Activated T-helper 17 cell treated with anti-CD3 and anti-CD28 coated beads, Interleukin-2, amount 50 U/mL, for 72 hours (primary cell): ENCODE measurements around the gene RAD23B. TPM values are rescaled to one million over a fixed set of nuclear protein-coding genes. Genes with fewer than 3 reads are reported as not detected.

Source experiments
- ATAC-seq: fragments of 150-1000 bp; cut with Tn5 transposase; replicated peaks from 2 replicates; pipeline ENCODE4 v1.10.0; 2021; ENCODE audit warnings: mild to moderate bottlenecking, moderate library complexity
- H3K27ac Mint-ChIP-seq: one replicate; pipeline ENCODE4 v1.8.0; 2022; ENCODE audit warnings: mixed read lengths
- H3K27me3 Mint-ChIP-seq: one replicate; pipeline ENCODE4 v1.8.0; 2022; ENCODE audit warnings: mixed read lengths
- H3K36me3 Mint-ChIP-seq: one replicate; pipeline ENCODE4 v1.8.0; 2022; ENCODE audit warnings: low read depth, mild to moderate bottlenecking, mixed read lengths
- H3K4me1 Mint-ChIP-seq: one replicate; pipeline ENCODE4 v1.8.0; 2022; ENCODE audit warnings: mixed read lengths
- H3K4me3 Mint-ChIP-seq: one replicate; pipeline ENCODE4 v1.8.0; 2022; ENCODE audit warnings: mild to moderate bottlenecking, mixed read lengths
- H3K9me3 Mint-ChIP-seq: one replicate; pipeline ENCODE4 v1.8.0; 2022; ENCODE audit warnings: mixed read lengths
- total RNA-seq, 2 donors: library from RNA; stranded (reverse); gene quantifications; one replicate each; pipeline ENCODE4 v1.2.3, GENCODE V29; 2022

The RAD23B gene
- 100 to 1,000 TPM in 1 of 2 donors, 10 to 100 TPM in 1; 67.7 to 113 TPM for total RNA-seq

- Mint-ChIP-seq H3K9me3 (no peaks in the 10 kb centered on the region), H3K27me3 (peaks cover 3% of the 10 kb centered on the region), H3K4me1 (peaks cover 20% of the 10 kb centered on the region), H3K27ac (peak within 1 kb of the TSS; percentile 95), H3K36me3 (peaks cover 36% of the 10 kb centered on the region), H3K4me3 (peak within 1 kb of the TSS; percentile 78)
- ATAC-seq, result peak; percentile 88
Observed at GRCh38 chr9:107282759-107283622, at the start of gene RAD23B. TSS of gene RAD23B (plus strand) at chr9:107283279. CDS start at chr9:107283630, 351 bp downstream.

GRCh38 chr9:107235765-107236442 lies 47.2 kb upstream of the RAD23B start:
- Mint-ChIP-seq H3K27ac (no peak overlapping the region), H3K9me3 (no peaks in the 10 kb centered on the region), H3K4me1 (no peaks in the 10 kb centered on the region), H3K27me3 (peaks cover 21% of the 10 kb centered on the region), H3K4me3 (no peak overlapping the region), H3K36me3 (no peaks in the 10 kb centered on the region)
- ATAC-seq, result no peak

GRCh38 chr9:107237873-107238272 lies 45.2 kb upstream of the RAD23B start:
- no peak overlapping the region for H3K4me3 Mint-ChIP-seq
- no peaks in the 10 kb centered on the region for H3K9me3 Mint-ChIP-seq
- no peak overlapping the region for H3K27ac Mint-ChIP-seq
- no peaks in the 10 kb centered on the region for H3K4me1 Mint-ChIP-seq
- H3K36me3 Mint-ChIP-seq, result no peaks in the 10 kb centered on the region
- ATAC-seq, result peak; percentile 87
- H3K27me3 Mint-ChIP-seq, result peaks cover 7% of the 10 kb centered on the region

GRCh38 chr9:107239474-107239873 lies 43.6 kb upstream of the RAD23B start:
- no peaks in the 10 kb centered on the region for H3K36me3 Mint-ChIP-seq
- H3K27me3 Mint-ChIP-seq, result peaks cover 4% of the 10 kb centered on the region
- H3K4me3 Mint-ChIP-seq, result no peak overlapping the region
- H3K9me3 Mint-ChIP-seq, result no peaks in the 10 kb centered on the region
- ATAC-seq, result no peak
- H3K4me1 Mint-ChIP-seq, result peaks cover 8% of the 10 kb centered on the region
- no peak overlapping the region for H3K27ac Mint-ChIP-seq

GRCh38 chr9:107240260-107240659 lies 42.8 kb upstream of the RAD23B start:
- Mint-ChIP-seq H3K4me1 (peaks cover 8% of the 10 kb centered on the region), H3K4me3 (no peak overlapping the region), H3K36me3 (no peaks in the 10 kb centered on the region), H3K9me3 (no peaks in the 10 kb centered on the region), H3K27me3 (peaks cover 3% of the 10 kb centered on the region), H3K27ac (no peak overlapping the region)
- ATAC-seq, result no peak

- peak; percentile 48 for ATAC-seq
- no peaks in the 10 kb centered on the region for H3K9me3 Mint-ChIP-seq
- H3K4me1 Mint-ChIP-seq, result peaks cover 8% of the 10 kb centered on the region
- H3K27ac Mint-ChIP-seq, result no peak overlapping the region
- H3K27me3 Mint-ChIP-seq, result no peaks in the 10 kb centered on the region
- H3K4me3 Mint-ChIP-seq, result no peak overlapping the region
- H3K36me3 Mint-ChIP-seq, result no peaks in the 10 kb centered on the region
Observed at GRCh38 chr9:107242073-107243030, 40.7 kb upstream of the RAD23B start.

GRCh38 chr9:107243742-107244141 lies 39.3 kb upstream of the RAD23B start:
- Mint-ChIP-seq H3K4me3 (peak overlapping the region; percentile 26), H3K27ac (peak overlapping the region; percentile 26), H3K36me3 (no peaks in the 10 kb centered on the region), H3K27me3 (no peaks in the 10 kb centered on the region), H3K4me1 (peaks cover 8% of the 10 kb centered on the region), H3K9me3 (no peaks in the 10 kb centered on the region)
- ATAC-seq, result peak; percentile 95

GRCh38 chr9:107246259-107247254 lies 36.5 kb upstream of the RAD23B start:
- peaks cover 8% of the 10 kb centered on the region for H3K4me1 Mint-ChIP-seq
- H3K4me3 Mint-ChIP-seq, result no peak overlapping the region
- H3K9me3 Mint-ChIP-seq, result no peaks in the 10 kb centered on the region
- peaks cover under 1% of the 10 kb centered on the region for H3K27me3 Mint-ChIP-seq
- H3K27ac Mint-ChIP-seq, result no peak overlapping the region
- no peaks in the 10 kb centered on the region for H3K36me3 Mint-ChIP-seq
- ATAC-seq, result no peak

- Mint-ChIP-seq H3K36me3 (no peaks in the 10 kb centered on the region), H3K27me3 (peaks cover 12% of the 10 kb centered on the region), H3K4me1 (peaks cover 5% of the 10 kb centered on the region), H3K27ac (no peak overlapping the region), H3K4me3 (no peak overlapping the region), H3K9me3 (no peaks in the 10 kb centered on the region)
- no peak for ATAC-seq
Observed at GRCh38 chr9:107248714-107249113, 34.4 kb upstream of the RAD23B start.

GRCh38 chr9:107249131-107249533 lies 33.9 kb upstream of the RAD23B start:
- Mint-ChIP-seq H3K4me1 (peaks cover under 1% of the 10 kb centered on the region), H3K36me3 (no peaks in the 10 kb centered on the region), H3K4me3 (no peak overlapping the region), H3K27me3 (peaks cover 12% of the 10 kb centered on the region), H3K27ac (no peak overlapping the region), H3K9me3 (no peaks in the 10 kb centered on the region)
- ATAC-seq, result no peak

GRCh38 chr9:107249665-107250285 lies 33.3 kb upstream of the RAD23B start:
- Mint-ChIP-seq H3K9me3 (no peaks in the 10 kb centered on the region), H3K4me1 (no peaks in the 10 kb centered on the region), H3K4me3 (no peak overlapping the region), H3K36me3 (no peaks in the 10 kb centered on the region), H3K27ac (no peak overlapping the region), H3K27me3 (peaks cover 12% of the 10 kb centered on the region)
- ATAC-seq, result no peak

- Mint-ChIP-seq H3K4me3 (no peak overlapping the region), H3K4me1 (no peaks in the 10 kb centered on the region), H3K9me3 (no peaks in the 10 kb centered on the region), H3K36me3 (no peaks in the 10 kb centered on the region), H3K27ac (no peak overlapping the region), H3K27me3 (peaks cover 12% of the 10 kb centered on the region)
- ATAC-seq, result no peak
Observed at GRCh38 chr9:107251756-107252322, 31.2 kb upstream of the RAD23B start.

- no peaks in the 10 kb centered on the region for H3K4me1 Mint-ChIP-seq
- H3K27me3 Mint-ChIP-seq, result peaks cover 15% of the 10 kb centered on the region
- no peaks in the 10 kb centered on the region for H3K9me3 Mint-ChIP-seq
- no peaks in the 10 kb centered on the region for H3K36me3 Mint-ChIP-seq
- no peak overlapping the region for H3K27ac Mint-ChIP-seq
- H3K4me3 Mint-ChIP-seq, result no peak overlapping the region
- ATAC-seq, result no peak
Observed at GRCh38 chr9:107258919-107259318, 24.2 kb upstream of the RAD23B start.
